VCaP (cell line): ENCODE results near the gene LY6G6F.
A peak's percentile ranks its signal among the peaks of the same experiment; 100 is the strongest.

Experiments
- H3K27ac ChIP-seq: fragments of 450-650 bp; 2 replicates; pipeline ENCODE4 v1.5.1; 2017
- TF ChIP-seq, protein P1 (sequence below): fragments of 450-650 bp; conservative IDR thresholded peaks from 2 replicates; pipeline ENCODE4 v1.5.1; 2017; ENCODE audit warnings: mild to moderate bottlenecking, moderate library complexity

LY6G6F gene

DNA sequence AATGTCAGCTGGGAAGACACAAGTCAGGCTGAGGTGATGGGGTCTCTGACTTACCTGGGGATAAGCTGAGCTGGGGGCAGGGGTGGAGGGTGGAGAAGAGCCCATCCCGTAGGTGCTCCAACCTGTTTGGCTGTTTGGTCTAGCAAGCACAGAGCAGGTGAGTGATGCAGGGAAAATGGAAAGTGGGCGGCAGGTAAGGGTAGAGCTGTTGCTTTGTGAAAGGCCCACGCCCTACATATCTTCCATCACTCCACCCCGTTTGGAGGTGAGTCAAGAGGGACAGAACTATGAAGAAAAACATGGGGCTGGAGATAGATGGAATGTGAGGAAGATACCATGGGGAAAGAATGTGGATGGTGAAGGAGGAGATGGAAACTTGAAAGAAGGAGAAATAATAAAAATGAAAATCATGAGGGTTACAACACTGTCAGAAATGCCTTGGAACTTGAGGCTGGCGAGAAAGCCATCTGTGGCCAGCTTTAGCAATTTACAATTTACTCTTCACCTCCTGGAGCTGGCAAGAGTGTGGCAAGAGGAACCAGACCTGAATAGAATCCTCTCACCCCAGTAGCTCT lies 13.6 kb downstream of the LY6G6F start:
- TF ChIP-seq, protein P1, sequence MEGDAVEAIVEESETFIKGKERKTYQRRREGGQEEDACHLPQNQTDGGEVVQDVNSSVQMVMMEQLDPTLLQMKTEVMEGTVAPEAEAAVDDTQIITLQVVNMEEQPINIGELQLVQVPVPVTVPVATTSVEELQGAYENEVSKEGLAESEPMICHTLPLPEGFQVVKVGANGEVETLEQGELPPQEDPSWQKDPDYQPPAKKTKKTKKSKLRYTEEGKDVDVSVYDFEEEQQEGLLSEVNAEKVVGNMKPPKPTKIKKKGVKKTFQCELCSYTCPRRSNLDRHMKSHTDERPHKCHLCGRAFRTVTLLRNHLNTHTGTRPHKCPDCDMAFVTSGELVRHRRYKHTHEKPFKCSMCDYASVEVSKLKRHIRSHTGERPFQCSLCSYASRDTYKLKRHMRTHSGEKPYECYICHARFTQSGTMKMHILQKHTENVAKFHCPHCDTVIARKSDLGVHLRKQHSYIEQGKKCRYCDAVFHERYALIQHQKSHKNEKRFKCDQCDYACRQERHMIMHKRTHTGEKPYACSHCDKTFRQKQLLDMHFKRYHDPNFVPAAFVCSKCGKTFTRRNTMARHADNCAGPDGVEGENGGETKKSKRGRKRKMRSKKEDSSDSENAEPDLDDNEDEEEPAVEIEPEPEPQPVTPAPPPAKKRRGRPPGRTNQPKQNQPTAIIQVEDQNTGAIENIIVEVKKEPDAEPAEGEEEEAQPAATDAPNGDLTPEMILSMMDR = no peak

DNA sequence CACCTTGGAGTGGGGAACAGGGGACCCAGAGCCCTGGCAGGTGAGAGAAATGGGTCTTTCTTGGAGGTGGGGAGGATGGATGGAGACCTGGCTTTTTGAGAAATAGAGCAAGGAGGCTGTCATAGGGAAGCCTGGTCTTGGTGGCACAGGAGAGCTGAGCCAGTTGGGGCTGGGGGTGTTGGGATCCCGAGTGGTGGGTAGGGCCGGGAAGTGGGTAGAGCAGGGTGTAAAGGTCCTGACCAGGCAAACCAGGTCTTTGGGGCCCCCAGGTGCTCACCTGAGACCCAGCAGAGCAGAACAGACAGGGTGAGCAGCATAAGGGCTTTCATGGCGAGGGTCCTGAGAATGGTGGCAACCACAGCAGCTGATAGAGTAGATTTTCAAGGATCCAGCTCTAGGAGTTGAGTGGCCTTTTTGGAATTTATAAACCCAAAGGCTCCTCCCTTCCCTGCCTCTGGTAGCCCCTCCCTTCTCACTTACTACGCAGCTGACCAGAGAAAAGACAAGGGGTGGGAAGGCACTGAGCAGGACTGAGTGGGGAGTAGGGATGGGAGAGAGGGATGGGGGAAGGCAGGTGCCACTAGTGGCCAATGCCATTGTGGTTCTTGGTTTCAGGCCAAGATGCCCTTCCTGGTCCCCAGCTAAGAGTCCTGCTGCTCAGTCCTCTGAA lies 14.8 kb downstream of the LY6G6F start, which contains the start of gene LY6G6C:
Gene LY6G6C, minus strand, starts transcription at position 396 of the 670 bp plus-strand sequence. Its CDS starts 67 bp downstream, at position 329.
- TF ChIP-seq, protein P1 = no peak
- no peak within 1 kb of the TSS for H3K27ac ChIP-seq

More for the DNA sequence above, 13.6 kb downstream of the LY6G6F start:
- no peak overlapping the region for H3K27ac ChIP-seq

DNA sequence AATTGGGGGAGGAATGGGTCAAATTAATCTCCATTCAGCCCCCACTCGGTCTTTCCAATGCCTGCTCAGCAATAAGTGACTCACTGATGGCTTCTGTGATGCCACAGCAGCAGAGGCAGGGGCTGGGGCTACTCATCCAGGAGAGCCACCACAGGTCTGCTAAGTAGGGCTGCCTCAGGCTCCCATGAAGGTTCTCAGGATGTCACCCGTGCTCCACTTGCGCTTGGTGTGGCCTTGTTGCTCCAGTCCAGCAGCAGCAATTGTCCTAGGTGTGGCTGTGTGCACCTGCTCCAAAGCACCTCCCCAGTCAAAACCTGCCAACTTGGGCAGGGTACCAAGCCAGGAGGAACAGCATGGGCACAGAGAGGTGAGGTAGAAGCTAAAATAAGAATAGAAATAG lies 15.5 kb downstream of the LY6G6F start:
- TF ChIP-seq, protein P1 = no peak
- H3K27ac ChIP-seq = no peak overlapping the region

DNA sequence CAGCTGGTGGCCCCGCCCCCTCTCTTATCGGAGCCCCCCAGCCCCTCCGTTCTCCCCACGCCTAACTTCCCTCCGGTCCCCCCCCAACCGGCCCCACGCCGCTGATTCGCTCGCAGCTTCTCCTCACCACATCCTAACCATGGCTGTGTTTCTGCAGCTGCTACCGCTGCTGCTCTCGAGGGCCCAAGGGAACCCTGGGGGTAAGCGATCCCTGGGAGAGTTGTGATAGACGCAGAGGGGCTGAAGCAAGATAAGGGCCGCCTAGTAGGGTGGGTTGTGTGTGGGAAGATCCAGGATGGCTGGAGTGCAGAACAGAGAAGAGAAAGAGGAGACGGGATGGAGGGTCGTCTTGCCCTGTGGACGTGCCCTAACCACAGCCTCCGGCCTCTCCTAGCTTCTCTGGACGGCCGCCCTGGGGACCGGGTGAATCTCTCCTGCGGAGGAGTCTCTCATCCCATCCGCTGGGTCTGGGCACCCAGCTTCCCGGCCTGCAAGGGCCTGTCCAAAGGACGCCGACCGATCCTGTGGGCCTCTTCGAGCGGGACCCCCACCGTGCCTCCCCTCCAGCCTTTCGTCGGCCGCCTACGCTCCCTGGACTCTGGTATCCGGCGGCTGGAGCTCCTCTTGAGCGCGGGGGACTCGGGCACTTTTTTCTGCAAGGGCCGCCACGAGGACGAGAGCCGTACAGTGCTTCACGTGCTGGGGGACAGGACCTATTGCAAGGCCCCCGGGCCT lies 16.7 kb downstream of the LY6G6F start, which contains the start of gene MPIG6B:
Gene MPIG6B, plus strand, starts transcription at position 129 of the 735 bp plus-strand sequence. Its CDS starts 11 bp downstream, at position 140.
- TF ChIP-seq, protein P1 = no peak
- H3K27ac ChIP-seq = no peak within 1 kb of the TSS

DNA sequence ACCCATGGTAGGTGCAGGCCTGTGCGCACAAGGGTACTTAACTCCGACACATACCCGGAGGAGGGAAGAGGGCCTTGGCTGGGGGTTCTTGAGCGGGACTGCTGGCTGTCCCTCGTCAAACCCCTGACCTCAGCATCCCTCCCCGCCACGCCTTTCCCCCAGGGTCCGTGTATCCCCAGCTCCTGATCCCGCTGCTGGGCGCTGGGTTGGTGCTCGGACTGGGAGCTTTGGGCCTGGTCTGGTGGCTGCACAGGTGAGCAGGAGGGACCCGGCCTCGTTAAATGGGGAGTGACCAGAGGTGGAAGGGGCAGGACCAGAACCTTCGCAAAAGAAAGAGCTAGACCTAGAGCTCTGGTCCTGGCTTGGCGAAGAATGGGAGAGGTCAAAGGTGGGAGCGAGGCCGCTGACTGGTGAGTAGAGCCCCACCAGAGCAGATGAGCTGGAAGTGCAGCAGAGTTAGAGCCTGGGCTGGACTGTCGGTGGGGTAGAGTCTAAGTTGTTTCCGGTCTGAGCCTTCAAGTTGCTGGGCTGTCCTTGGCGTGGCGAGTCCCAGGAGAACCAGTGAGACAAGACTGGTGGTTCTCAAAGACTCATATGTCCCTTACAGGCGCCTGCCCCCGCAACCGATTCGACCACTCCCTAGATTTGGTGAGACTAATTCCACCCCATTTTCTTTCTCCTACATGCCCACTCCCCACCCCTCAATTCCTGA lies 17.5 kb downstream of the LY6G6F start:
- no peak overlapping the region for H3K27ac ChIP-seq
- TF ChIP-seq, protein P1 = no peak

DNA sequence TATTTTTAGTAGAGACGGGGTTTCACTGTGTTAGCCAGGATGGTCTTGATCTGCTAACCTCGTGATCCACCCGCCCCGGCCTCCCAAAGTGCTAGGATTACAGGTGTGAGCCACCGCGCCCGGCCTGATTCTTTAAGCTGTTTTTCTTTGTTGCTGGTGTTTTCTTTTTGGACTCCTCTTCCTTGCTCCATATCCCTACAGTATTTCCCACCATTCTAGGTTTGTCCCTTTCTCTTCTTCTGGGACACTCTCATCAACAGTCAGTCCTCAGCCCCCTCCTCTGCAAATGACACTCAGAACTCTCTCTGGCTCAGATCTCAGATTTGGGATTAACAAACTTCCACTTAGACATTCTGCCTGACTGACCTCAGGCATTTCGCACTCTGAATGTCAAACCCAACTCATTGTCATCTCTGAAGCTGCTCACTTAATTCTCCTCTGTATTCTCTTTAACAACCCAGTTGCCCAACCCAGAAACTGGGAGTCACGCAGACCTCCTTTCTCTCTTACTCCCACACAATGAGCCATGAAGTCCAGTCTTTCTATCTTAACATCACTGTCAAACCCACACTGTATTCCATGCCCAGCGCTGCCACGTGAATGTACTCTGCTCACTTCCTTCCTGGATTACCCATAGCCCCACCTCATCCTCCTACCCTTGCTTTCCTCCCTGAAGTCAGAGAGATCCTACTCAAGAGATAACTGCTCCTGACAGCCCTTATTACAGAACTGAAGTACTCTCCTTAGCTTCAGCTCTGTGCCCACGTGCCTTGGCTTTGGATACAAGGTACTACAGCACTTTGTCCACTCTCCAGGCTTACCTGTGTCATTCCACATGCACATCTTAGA lies 19.1 kb downstream of the LY6G6F start:
- TF ChIP-seq, protein P1 = no peak
- peak overlapping the region; percentile 37; the same call in 1 of the 2 replicates for H3K27ac ChIP-seq
